Stimulated activated CD4-positive, alpha-beta T cell treated with anti-CD3 and anti-CD28 coated beads, TNF-alpha, amount 100 ng/mL, for 24 hours (primary cell): ENCODE results near the gene PARD6B.
A peak's percentile ranks its signal among the peaks of the same experiment; 100 is the strongest.
"Not testable (repeated sequence)": the region's sequence is repeated elsewhere in the genome, so short reads cannot be mapped to it uniquely, and the experiment has no call there.

ENCODE experiments used
- DNase-seq, 3 experiments: peaks; one replicate each; pipeline ENCODE4 v3.0.0-alpha.2; 2020; ENCODE audit warnings: low read depth in 3 of 3

Gene PARD6B

GRCh38 chr20:50774515-50774914 lies 43.1 kb downstream of the PARD6B start:
- DNase-seq, result no peak

GRCh38 chr20:50776122-50776817 lies 44.9 kb downstream of the PARD6B start:
- no peak for DNase-seq

DNA sequence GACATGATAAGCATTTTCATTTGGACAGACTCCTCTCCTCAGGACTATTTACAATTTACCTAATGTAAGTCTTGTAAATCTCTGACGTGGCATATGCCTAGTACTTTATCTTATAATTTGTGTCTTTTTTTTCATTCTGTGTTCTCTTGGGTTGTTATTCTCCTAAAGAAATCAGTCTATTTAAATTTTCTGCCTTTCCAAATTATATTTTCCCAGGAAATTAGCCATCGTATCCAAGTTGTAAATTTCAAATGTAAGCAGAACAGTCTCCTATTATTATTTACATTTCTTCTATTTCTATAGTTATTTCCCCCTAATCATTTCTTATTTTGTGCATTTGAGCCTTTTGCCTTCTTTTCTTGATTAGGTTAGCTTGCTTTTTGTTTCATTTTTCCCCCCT lies 46.0 kb downstream of the PARD6B start:
- DNase-seq, result no peak

DNA sequence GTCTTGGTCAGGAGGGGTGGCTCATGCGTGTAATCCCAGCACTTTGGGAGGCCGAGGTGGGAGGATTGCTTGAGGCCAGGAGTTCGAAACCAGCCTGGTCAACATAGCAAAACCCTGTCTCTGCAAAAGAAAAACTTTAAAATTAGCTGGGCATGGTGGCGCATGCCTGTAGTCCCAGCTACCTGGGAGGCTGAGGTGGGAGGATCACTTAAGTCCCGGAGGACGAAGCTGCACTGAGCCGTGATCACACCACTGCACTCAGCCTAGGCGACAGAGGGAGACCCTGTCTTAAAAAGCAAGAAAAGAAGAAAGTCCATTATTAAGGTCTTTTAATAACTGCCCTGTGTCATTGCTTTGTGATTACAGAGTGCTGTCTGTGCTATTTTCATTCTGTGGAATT lies 47.6 kb downstream of the PARD6B start:
- not testable (repeated sequence) for DNase-seq

DNA sequence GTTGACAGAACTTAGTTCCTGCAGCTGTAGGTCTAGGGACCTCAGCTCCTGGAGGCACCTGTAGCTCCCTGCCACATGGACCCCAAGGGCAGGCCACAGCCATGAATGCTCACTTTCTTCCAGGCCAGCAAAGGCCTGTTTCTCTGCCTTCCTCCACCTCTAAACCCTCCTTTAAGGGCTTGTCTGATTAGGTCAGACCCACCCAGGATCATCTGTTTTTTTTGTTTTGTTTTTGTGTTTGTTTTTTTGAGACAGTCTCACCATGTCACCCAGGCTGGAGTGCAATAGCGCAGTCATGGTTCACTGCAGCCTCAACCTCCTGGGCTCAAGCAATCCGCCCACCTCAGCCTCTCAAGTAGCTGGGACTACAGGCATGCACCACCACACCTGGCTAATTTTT lies 52.0 kb downstream of the PARD6B start:
- no peak for DNase-seq

DNA sequence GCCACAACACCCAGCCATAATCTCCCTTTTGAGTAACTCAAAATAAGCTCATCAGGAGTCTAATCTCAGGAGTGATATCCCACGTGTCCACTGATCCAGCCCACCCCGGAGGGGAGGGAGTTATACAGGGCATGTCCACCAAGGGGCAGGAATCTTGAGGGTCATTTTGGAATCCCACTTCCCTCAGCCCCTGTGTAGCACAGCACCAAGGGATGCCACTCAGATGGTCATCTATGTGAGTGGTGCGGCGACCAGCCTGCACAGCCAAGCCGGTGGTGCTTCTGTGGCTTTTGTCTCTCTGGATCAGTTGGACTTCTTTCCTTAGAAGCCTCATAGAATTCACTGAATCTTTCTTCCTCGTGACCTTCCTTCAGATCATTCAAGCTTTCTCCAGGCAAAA lies 52.5 kb downstream of the PARD6B start:
- DNase-seq, result no peak

DNA sequence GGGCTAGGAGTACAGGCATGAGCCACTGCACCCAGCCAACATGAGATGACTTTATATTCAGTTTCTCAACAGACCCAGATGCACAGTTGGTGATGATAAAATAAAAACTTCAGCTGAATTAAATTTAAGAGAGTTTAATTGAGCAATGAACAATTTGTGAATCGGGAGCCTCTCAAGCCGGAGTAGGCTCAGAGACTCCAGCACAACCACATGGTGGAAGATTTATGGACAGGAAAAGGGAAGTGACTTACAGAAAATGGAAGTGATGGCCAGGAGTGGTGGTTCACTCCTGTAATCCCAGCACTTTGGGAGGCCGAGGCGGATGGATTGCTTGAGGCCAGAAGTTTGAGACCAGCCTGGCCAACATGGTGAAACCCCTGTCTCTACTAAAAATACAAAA lies 53.1 kb downstream of the PARD6B start:
- no peak for DNase-seq

DNA sequence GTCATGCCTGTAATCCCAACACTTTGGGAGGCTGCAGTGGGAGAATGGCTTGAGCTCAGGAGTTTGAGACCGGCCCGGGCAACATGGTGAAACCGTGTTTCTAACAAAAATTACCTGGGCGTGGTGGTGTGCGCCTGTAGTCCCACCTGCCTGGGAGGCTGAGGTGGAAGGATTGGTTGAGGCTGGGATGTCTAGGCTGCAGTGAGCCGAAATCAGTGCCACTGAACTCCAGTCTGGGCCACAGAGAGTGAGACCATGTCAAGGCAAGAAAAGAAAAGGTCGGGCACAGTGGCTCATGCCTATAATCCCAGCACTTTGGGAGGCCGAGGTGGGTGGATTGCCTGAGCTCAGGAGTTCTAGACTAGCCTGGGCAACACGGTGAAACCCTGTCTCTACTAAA lies 55.3 kb downstream of the PARD6B start:
- DNase-seq, result no peak

- no peak for DNase-seq
Measured at GRCh38 chr20:50787181-50787580, 55.8 kb downstream of the PARD6B start.

DNA sequence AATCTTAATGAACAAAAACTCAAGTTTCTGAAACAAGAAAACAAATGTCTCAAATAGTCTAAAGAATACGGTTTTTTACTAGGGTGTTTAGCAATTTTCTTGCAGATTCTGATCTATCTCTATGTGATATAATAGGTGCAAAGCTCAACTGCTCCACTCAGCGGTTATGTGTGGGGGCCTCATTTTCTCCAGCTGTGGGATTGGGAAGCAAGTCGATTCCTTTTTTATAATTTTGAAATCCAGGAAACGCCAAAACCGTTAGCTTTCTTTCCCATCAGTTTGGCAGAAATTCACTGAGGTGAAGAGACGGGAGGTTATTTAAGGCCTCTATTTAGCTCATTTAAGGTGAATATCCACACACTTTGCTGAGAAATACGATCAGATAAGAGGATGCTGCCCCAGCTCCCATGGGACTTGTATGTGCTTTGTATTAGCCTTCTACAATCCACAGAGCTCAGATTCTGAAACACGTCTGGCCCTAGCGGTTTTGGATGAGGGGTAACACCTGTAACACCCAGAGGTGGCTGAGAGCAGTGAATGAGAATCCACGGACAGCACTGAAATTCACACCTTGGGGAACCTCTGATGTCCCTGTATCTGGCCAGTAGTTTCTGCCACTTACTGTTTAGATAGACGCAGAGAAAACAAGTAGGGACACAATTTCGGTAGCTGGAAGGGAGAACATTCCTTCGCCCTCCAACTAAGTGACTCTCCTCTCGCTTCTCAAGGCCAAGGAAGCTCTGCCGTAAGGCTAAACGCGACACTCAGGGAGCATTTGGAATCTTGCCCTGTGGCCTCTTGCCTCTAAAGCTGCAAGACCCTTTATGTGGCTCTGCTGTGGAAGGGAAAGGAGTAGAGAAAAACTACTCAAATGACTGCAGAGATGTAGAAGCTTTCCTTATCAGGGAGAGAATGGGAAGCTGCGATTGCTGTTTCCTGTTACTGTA lies 56.9 kb downstream of the PARD6B start:
- DNase-seq, result no peak

GRCh38 chr20:50789968-50790650 lies 58.7 kb downstream of the PARD6B start:
- DNase-seq, result no peak

GRCh38 chr20:50790651-50791277 lies 59.4 kb downstream of the PARD6B start:
- peak; percentile 64 to 82 (median 73) for DNase-seq

DNA sequence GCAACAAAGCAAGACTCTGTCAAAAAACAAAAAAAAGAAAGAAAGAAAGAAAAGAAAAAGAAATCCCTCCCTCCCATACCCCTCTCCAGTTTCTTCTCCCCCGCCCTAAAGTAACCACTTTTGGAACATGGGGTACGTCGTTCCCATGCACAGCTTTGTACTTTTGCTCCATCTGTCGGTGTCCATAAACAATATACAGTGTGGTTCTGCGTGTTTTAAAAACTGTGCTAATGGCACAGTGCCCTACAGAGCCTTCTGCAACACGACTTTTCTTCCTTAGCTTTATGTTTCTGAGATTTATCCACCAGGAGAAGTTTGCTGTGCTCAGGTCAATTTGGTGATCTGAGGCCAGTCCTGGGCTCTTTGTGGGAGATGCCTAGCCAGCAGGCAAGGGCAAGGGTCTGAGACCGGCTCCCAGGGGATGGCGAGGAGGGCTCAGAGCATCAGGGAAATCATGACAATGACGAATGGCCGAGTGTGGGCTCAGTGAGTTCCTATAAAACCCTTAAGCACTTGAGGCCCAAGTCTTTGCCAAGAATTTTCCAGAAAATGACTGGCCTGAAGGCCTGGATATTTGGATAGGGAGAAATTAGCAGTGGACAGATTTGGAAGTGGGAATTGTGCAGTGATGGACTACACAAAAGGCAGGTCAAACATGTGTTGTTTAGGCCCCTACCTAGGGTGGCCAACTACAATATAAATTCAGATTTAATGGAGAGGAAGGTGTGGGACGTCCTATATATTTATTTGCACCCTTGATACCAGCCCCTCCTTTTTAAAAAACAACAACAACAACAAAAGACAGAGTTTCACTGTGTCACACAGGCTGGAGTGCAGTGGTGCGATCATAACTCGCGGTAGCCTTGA lies 61.6 kb downstream of the PARD6B start:
- no peak for DNase-seq

- DNase-seq, result peak in 1 of 3 experiments; percentile 47
Measured at GRCh38 chr20:50793575-50794016, 62.2 kb downstream of the PARD6B start.

GRCh38 chr20:50794181-50794845 lies 62.9 kb downstream of the PARD6B start:
- DNase-seq, result no peak

DNA sequence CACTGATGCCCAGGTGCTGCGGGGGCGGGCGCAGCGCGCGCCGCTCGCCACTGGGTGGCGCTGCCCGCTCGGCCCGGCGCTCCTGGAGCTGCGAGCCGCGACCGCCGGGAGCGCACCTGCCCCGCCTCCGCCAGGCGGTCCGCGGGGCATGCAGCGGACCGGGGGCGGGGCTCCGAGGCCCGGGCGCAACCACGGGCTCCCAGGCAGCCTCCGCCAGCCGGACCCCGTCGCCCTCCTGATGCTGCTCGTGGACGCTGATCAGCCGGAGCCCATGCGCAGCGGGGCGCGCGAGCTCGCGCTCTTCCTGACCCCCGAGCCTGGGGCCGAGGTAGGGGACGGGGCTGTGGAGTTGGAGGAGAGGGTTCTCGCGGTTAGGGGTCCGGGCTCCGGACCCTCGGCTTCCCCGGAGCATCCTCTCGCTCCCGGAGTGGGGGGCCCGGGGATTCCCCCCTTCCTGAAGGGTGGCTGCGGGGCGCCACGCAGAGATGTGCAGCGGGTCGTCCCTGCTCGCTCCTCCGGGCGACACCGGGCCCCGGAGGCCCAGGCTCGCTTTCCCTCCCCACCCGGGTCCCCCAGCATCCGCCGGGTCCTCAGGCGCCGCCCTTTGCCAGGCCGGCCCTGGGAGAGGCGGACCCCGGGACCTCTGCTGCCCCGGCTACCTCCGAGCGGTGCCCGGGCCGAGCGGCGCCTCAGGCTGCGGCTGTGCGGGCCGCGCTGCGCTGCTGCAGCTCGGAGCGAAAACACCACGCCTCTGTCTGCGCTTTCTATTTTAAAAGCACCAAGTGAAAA lies 63.7 kb downstream of the PARD6B start, which contains the start of gene BCAS4:
Gene BCAS4 (plus strand): TSS at position 216 of the 789 bp plus-strand sequence. CDS start 23 bp downstream, at position 239.
- DNase-seq, result peak; percentile 74 to 80 (median 75)

GRCh38 chr20:50797142-50797541 lies 65.8 kb downstream of the PARD6B start:
- DNase-seq, result no peak

DNA sequence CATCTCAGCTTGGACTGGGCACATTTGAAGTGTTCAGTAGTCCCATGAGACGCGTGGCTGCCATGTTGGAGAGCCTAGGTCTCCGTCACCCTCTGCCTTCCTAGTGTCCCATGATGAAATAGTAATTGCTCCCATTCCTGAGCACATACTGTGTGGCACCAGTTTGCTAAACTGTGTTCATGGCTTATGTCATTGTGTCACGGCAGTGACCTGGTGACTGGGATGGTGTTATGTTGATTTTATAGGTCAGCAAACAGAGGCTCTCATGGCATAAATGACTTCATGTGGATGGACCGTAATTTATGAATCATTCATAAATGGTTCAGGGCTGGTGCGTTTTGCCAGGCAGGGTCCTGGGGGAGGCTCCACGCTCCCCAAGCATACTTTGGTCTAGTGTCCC lies 67.3 kb downstream of the PARD6B start:
- DNase-seq, result no peak

DNA sequence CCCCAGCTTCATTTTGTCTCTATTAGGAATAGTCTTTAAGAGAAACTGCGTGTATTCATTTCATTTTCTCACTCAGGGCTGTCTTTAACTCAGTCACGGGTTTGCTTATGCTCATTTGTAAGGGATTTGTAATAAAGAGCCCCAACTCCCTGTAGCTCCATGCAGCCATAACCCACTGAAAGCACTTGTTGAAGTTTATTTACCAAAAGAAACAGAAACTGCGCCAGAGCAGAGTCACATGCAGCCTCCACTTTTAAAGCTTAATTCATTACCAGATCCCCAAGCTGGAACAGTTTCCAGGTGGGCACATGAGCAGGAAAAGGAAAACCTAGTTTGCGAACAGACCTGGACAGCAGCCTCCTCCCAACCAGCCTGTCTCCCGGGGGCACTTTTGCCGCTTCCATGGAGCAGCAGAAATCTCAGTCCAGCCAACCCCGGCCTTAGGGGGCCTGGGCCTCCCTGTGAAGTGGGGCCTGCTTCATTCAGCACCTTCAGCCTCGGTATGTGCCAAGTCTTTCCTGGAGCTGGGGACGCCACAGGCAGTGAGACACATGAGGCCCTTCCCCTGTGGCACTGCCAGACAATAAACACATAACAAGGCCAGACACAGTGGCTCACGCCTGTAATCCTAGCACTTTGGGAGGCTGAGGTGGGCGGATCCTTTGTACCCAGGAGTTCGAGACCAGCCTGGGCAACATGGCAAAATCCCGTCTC lies 68.0 kb downstream of the PARD6B start:
- DNase-seq, result no peak
